GM21381 (cell line): Measurements from ENCODE around the gene ORC1.

ENCODE experiments used
- ATAC-seq: cut with Tn5 transposase; IDR thresholded peaks from one replicate; pipeline ENCODE4 v1.9.1; 2021; ENCODE audit warnings: mild to moderate bottlenecking, moderate library complexity; ENCODE audit not compliant: unreplicated experiment

Gene ORC1

GRCh38 chr1:52346653-52347052 lies 57.6 kb downstream of the ORC1 start:
- no peak for ATAC-seq

- no peak for ATAC-seq
Measured at GRCh38 chr1:52345252-52345651, 59.0 kb downstream of the ORC1 start.

GRCh38 chr1:52343979-52344378 lies 60.2 kb downstream of the ORC1 start:
- no peak for ATAC-seq

- no peak for ATAC-seq
Measured at GRCh38 chr1:52341655-52342260, 62.5 kb downstream of the ORC1 start.

- no peak for ATAC-seq
Measured at GRCh38 chr1:52337439-52337838, 66.8 kb downstream of the ORC1 start.

GRCh38 chr1:52334906-52335528 lies 69.2 kb downstream of the ORC1 start:
- ATAC-seq: no peak

- ATAC-seq: no peak
Measured at GRCh38 chr1:52332411-52332810, 71.8 kb downstream of the ORC1 start.

- ATAC-seq: no peak
Measured at GRCh38 chr1:52328615-52329014, 75.6 kb downstream of the ORC1 start.

- ATAC-seq: no peak
Measured at GRCh38 chr1:52325786-52326185, 78.4 kb downstream of the ORC1 start.

- no peak for ATAC-seq
Measured at GRCh38 chr1:52323731-52324130, 80.5 kb downstream of the ORC1 start.
